ENCODE results near the gene RNF44.

DNA sequence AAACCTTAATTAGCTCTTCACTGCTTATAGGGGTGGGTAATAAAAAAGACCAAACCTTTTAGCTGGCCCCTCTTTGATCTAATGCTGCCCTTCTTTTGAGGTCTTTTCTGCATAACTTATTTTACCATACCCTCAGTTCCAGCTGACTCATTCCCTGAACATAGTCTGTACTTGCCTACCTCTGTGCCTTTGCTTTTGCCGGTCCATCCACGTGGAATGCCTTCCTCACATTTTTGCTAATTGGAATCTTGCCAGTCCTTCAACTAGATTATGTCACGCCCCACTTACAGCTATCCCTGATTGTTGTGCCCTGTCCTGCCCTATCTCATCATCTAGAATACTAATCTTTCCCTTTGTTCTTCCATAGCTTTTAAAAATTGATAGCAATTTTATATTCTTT is 44.8 kb downstream of the RNF44 start:
- TF ChIP-seq, protein P1, sequence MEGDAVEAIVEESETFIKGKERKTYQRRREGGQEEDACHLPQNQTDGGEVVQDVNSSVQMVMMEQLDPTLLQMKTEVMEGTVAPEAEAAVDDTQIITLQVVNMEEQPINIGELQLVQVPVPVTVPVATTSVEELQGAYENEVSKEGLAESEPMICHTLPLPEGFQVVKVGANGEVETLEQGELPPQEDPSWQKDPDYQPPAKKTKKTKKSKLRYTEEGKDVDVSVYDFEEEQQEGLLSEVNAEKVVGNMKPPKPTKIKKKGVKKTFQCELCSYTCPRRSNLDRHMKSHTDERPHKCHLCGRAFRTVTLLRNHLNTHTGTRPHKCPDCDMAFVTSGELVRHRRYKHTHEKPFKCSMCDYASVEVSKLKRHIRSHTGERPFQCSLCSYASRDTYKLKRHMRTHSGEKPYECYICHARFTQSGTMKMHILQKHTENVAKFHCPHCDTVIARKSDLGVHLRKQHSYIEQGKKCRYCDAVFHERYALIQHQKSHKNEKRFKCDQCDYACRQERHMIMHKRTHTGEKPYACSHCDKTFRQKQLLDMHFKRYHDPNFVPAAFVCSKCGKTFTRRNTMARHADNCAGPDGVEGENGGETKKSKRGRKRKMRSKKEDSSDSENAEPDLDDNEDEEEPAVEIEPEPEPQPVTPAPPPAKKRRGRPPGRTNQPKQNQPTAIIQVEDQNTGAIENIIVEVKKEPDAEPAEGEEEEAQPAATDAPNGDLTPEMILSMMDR (IDR thresholded peaks at IDR 0.05), result no peak
- no peak for TF ChIP-seq POLR2A (IDR thresholded peaks at IDR 0.05)
- no peak for TF ChIP-seq POLR2AphosphoS5 (IDR thresholded peaks at IDR 0.05)
